ENCODE data around the gene HSD17B8.
A peak's percentile ranks its signal among the peaks of the same experiment; 100 is the strongest.

Gene HSD17B8

DNA sequence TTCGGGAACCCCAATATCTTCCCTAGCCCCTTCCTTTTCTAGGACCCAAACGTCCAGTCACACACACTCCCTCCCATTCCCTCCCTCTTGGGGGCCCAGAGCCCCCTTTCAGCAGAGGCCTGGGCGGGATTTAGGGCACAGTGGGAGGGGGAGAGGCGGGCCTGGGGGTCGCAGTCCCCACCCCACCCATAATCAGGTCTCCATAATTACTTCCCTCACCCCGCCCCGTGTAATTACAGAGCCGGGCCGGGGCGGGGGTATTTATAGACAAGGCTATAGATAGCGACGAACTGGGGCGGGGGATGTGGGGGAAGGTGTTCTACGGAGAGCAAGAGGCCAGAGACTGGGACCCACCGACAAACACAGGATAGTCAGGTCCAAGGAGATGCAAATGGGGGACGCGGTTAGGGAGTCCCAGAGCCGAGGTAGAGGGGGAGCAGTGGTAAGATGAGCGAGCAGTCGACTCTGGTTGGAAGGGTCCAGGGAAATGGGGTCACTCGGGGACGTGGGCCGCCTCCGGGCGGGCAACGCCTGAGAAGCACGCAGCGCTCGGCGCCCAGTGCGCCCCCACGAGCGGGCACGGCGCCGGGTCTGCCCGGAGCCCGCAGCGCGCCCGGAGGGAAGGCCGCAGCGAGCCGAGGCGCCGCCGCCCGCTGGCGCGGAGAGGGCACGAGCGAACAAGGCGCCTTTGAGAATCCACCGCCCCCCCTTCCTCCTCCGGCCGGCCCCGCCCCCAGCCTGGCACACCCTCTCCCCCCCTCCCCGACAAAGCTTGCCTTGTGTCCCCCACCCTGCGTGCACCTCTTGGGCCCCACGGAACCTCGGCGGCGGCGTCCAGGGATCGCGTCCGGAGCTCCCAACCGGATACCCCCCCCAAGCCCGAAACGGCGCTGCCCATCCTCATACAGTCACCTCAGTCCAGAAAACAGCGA is 11.5 kb upstream of the HSD17B8 start:
- Histone ChIP-seq H3K4me3 (ENCODE audit: insufficient read depth, low read depth, low read length, poor library complexity, severe bottlenecking) (peak overlapping the region; percentile 48), H3K9me3 (ENCODE audit: control insufficient read depth, low read length) (no peaks in the 10 kb centered on the region), H3K4me1 (ENCODE audit: control insufficient read depth, insufficient read depth, low read length, poor library complexity, severe bottlenecking) (peaks cover 14% of the 10 kb centered on the region), H3K36me3 (ENCODE audit: control insufficient read depth, insufficient read depth, low read length) (peaks cover 37% of the 10 kb centered on the region), H3K27me3 (replicated peaks; ENCODE audit: control insufficient read depth, insufficient read depth, low read length, poor library complexity, severe bottlenecking) (peaks cover 16% of the 10 kb centered on the region), H3K27ac (ENCODE audit: insufficient read depth, low read length, poor library complexity, severe bottlenecking) (peak overlapping the region; percentile 3)
- no peak for DNase-seq

DNA sequence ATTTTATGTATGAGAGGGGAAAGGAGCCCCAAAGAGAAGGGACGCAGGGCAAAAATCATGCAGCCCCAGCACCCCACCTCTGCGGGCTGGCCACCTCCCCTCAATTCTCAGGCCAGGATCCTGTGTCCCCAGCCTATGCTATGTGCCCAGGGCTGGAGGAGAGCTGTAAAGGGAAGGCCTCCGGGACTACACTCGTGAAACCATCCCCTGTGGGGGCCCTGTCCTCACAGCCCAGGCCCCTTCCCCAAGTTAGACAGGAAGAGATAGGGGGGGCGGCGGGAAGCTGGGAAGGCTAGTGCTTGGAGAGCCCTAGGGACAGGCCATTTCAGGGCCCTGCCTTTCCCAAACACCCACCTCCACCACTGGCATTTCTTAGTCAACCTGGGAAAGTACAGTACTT is 10.8 kb upstream of the HSD17B8 start:
- H3K4me3 ChIP-seq (ENCODE audit: insufficient read depth, low read depth, low read length, poor library complexity, severe bottlenecking), result no peak overlapping the region
- H3K27ac ChIP-seq (ENCODE audit: insufficient read depth, low read length, poor library complexity, severe bottlenecking), result no peak overlapping the region
- DNase-seq, result no peak
- H3K4me1 ChIP-seq (ENCODE audit: control insufficient read depth, insufficient read depth, low read length, poor library complexity, severe bottlenecking), result peaks cover 14% of the 10 kb centered on the region
- H3K27me3 ChIP-seq (replicated peaks; ENCODE audit: control insufficient read depth, insufficient read depth, low read length, poor library complexity, severe bottlenecking), result peaks cover 16% of the 10 kb centered on the region
- peaks cover 40% of the 10 kb centered on the region for H3K36me3 ChIP-seq (ENCODE audit: control insufficient read depth, insufficient read depth, low read length)
- H3K9me3 ChIP-seq (ENCODE audit: control insufficient read depth, low read length), result no peaks in the 10 kb centered on the region

DNA sequence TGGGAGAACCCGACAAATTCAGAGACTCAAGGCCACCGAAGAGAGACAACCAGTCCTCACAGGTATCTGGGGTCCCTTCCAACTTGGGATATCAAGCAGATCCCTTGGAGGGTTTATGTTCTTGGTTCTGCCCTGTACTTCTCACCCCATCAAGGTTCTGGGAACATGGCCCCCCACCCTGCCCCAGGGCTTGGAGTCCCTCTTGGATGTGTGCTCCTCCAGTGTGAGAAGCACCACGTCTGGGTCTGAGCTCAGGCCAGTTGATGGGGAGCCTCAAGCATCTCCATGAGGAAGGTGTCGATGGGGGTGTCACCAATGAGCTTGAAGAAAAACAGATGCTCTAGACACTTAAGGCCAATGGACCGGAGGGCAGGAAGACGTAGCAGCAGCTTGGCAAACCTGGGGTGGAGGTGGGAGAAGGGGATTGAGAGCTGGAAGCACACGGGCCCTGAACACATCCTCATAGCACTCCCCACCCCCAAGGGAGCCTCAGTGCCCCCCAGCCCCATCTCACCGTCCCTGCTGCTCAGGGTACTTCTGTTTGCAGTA is 9.9 kb upstream of the HSD17B8 start:
- peaks cover 18% of the 10 kb centered on the region for H3K4me1 ChIP-seq (ENCODE audit: control insufficient read depth, insufficient read depth, low read length, poor library complexity, severe bottlenecking)
- no peak overlapping the region for H3K4me3 ChIP-seq (ENCODE audit: insufficient read depth, low read depth, low read length, poor library complexity, severe bottlenecking)
- H3K9me3 ChIP-seq (ENCODE audit: control insufficient read depth, low read length), result no peaks in the 10 kb centered on the region
- H3K36me3 ChIP-seq (ENCODE audit: control insufficient read depth, insufficient read depth, low read length), result peaks cover 40% of the 10 kb centered on the region
- no peak overlapping the region for H3K27ac ChIP-seq (ENCODE audit: insufficient read depth, low read length, poor library complexity, severe bottlenecking)
- DNase-seq, result no peak
- peaks cover 13% of the 10 kb centered on the region for H3K27me3 ChIP-seq (replicated peaks; ENCODE audit: control insufficient read depth, insufficient read depth, low read length, poor library complexity, severe bottlenecking)

DNA sequence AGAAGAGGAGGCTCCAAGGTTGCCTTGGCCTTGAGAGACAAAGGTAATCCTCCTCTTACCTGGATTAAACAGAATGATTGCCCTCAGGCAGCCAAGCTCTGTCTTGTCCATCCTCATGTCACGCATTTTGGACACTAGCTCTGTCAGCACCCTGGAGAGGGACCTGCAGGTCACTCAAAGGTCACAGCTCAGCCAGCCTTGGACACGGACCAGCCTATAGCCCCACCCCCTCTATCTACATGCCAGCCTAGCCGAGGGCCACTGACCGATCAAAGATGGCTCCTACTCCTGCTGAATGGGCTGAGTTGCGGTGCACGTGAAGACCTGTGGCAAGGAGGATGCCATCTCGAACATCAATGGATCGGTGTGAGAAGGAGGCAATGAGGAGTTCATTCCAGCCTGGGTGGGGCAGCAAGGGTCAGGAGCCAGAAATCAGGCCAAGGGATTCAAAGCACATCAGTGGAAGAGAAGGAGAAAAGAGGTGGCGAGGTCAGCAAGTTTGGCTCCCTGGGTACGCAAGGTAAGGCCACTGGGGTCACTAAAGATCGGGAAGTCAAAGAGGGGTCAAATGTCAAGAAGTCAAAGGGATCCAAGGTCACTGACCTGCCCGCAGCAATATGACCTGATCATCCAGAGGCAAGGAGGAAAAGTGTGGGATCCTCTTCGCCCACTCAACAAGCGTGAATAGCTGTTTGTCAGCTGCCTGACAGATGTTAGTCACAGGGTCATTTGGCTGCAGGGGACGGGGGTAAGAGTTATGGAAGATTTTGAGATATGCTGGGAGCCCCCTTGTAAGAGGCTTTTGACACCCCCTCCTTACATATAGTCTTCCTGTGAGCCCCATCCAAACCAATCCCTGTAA is 8.9 kb upstream of the HSD17B8 start:
- no peak for DNase-seq
- Histone ChIP-seq H3K36me3 (ENCODE audit: control insufficient read depth, insufficient read depth, low read length) (peaks cover 40% of the 10 kb centered on the region), H3K4me3 (ENCODE audit: insufficient read depth, low read depth, low read length, poor library complexity, severe bottlenecking) (no peak overlapping the region), H3K9me3 (ENCODE audit: control insufficient read depth, low read length) (no peaks in the 10 kb centered on the region), H3K27me3 (replicated peaks; ENCODE audit: control insufficient read depth, insufficient read depth, low read length, poor library complexity, severe bottlenecking) (peaks cover 13% of the 10 kb centered on the region), H3K4me1 (ENCODE audit: control insufficient read depth, insufficient read depth, low read length, poor library complexity, severe bottlenecking) (peaks cover 23% of the 10 kb centered on the region), H3K27ac (ENCODE audit: insufficient read depth, low read length, poor library complexity, severe bottlenecking) (no peak overlapping the region)

DNA sequence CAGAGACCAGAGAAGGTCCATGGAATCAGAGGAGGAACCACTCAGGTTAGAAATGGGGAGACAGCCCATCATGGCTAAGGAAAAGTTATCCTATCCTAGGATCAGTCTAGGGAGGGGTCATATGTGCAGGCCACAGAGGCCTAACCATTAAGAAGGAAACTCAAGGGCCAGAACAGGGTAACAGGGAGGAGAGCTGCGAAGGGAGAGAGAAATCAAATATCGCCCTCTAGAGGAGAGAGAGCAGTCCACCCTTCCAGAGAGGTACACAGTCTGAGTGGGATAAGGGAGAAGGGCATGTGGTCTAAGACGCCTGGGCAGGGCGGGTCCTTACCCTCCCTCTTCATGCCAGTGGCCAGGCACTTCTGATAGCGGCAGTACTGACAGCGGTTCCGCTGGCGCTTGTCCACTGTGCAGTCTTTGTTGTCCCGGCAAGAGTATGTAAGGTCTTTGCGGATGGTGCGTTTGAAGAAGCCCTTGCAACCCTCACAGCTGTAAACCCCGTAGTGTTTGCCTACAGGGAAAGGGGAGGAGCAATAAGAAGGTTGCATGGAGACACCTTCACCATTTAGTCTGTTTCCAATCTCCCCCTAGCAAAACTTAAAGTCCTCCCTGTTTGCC is 6.9 kb upstream of the HSD17B8 start:
- DNase-seq, result no peak
- H3K4me3 ChIP-seq (ENCODE audit: insufficient read depth, low read depth, low read length, poor library complexity, severe bottlenecking), result no peak overlapping the region
- peak overlapping the region; percentile 12 for H3K27ac ChIP-seq (ENCODE audit: insufficient read depth, low read length, poor library complexity, severe bottlenecking)
- H3K27me3 ChIP-seq (replicated peaks; ENCODE audit: control insufficient read depth, insufficient read depth, low read length, poor library complexity, severe bottlenecking), result no peaks in the 10 kb centered on the region
- peaks cover 40% of the 10 kb centered on the region for H3K36me3 ChIP-seq (ENCODE audit: control insufficient read depth, insufficient read depth, low read length)
- H3K4me1 ChIP-seq (ENCODE audit: control insufficient read depth, insufficient read depth, low read length, poor library complexity, severe bottlenecking), result peaks cover 25% of the 10 kb centered on the region
- no peaks in the 10 kb centered on the region for H3K9me3 ChIP-seq (ENCODE audit: control insufficient read depth, low read length)

DNA sequence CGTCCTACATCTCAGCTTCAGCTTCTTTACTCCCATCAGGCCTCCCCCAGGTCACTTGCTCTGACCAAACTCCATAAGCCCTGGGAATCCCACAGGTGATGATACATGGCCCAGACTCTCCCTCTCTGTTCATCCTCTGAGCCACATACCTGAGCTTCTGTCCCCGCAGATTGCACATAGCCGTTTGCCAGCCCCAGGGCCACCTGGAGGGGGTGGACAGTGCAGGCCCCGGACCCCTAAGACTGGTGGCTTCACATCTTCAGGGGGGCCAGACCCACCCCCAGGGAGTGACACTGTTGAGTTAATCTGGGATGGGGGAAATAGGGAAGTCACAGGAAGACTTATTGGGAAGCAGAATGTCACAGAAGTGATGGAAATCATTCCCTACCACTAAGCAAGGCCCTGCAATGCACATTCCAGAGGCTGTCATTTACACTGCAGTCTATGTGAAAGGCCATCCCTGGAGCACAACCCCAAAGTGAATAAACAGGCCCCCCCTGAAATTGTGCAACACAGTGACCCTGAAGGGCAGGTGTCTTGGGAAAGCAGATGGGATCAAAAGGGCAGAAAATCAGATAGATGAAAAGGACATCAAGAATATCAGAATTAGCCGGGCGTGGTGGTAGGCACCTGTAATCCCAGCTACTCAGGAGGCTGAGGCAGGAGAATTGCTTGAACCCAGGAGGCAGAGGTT is 6.1 kb upstream of the HSD17B8 start:
- no peak overlapping the region for H3K27ac ChIP-seq (ENCODE audit: insufficient read depth, low read length, poor library complexity, severe bottlenecking)
- peaks cover 47% of the 10 kb centered on the region for H3K36me3 ChIP-seq (ENCODE audit: control insufficient read depth, insufficient read depth, low read length)
- H3K9me3 ChIP-seq (ENCODE audit: control insufficient read depth, low read length), result no peaks in the 10 kb centered on the region

DNA sequence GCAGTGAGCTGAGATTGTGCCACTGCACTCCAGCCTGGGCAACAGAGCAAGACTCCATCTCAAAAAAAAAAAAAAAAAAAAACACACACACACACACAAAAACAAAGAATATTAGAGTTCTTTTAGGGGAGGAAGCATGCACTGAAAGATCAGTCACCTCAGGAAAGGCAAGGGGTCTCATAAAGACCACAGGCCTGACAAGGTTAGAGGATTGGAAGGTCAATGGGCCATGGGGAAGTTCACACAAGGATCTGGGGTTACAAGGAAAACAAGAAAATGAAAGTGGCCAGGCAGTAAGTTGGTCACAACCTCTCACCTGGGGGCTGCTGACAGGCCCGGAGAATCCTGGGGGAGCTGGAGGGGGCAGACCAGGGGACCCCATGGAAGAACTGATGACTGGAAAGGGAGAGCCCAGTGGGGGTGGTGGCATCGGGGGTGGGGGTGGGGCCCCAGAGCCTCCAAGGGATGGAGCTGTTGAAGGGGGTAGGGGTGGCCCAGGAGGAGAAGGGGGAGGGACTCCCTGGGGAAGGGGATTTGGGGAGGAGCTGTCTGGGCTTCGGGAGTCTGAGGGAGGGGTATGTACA is 5.5 kb upstream of the HSD17B8 start:
- DNase-seq, result no peak
- H3K27ac ChIP-seq (ENCODE audit: insufficient read depth, low read length, poor library complexity, severe bottlenecking), result peak overlapping the region; percentile 97

More for the DNA sequence above, 6.1 kb upstream of the HSD17B8 start:
- Histone ChIP-seq H3K4me3 (ENCODE audit: insufficient read depth, low read depth, low read length, poor library complexity, severe bottlenecking) (no peak overlapping the region), H3K4me1 (ENCODE audit: control insufficient read depth, insufficient read depth, low read length, poor library complexity, severe bottlenecking) (peaks cover 19% of the 10 kb centered on the region), H3K27me3 (replicated peaks; ENCODE audit: control insufficient read depth, insufficient read depth, low read length, poor library complexity, severe bottlenecking) (no peaks in the 10 kb centered on the region)
- DNase-seq, result no peak

DNA sequence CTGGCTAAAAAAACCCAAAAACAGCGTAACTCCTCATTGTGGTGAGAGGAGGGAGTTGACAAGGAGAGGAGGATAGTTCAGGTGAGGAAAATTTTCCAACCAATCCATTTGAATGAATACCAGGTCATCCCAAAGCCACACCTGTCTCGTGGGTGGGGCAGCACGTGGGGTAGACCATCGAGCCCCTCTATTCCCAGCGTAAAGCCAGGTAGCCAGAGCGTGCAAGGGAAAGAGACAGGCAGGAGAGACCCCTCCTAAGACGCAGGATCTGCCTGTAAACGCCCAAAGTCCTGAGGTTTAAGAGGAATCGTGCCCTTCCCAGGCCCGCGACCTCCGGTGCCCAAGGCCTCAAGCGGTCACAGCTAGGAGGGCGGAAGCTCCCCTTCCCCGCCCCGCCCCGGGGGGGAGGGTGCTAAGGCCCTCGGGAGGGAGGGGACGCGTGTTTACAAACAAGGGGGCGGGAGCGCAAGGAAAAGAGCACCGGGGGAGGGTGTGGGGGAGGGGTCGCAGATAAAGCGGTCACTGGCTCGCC is 4.7 kb upstream of the HSD17B8 start:
- peaks cover 43% of the 10 kb centered on the region for H3K36me3 ChIP-seq (ENCODE audit: control insufficient read depth, insufficient read depth, low read length)
- H3K9me3 ChIP-seq (ENCODE audit: control insufficient read depth, low read length), result no peaks in the 10 kb centered on the region
- H3K4me1 ChIP-seq (ENCODE audit: control insufficient read depth, insufficient read depth, low read length, poor library complexity, severe bottlenecking), result peaks cover 24% of the 10 kb centered on the region
- H3K27me3 ChIP-seq (replicated peaks; ENCODE audit: control insufficient read depth, insufficient read depth, low read length, poor library complexity, severe bottlenecking), result no peaks in the 10 kb centered on the region
- DNase-seq, result no peak
- H3K4me3 ChIP-seq (ENCODE audit: insufficient read depth, low read depth, low read length, poor library complexity, severe bottlenecking), result peak overlapping the region; percentile 90
- peak overlapping the region; percentile 97 for H3K27ac ChIP-seq (ENCODE audit: insufficient read depth, low read length, poor library complexity, severe bottlenecking)

More for the DNA sequence above, 5.5 kb upstream of the HSD17B8 start:
- no peaks in the 10 kb centered on the region for H3K27me3 ChIP-seq (replicated peaks; ENCODE audit: control insufficient read depth, insufficient read depth, low read length, poor library complexity, severe bottlenecking)
- H3K36me3 ChIP-seq (ENCODE audit: control insufficient read depth, insufficient read depth, low read length), result peaks cover 51% of the 10 kb centered on the region
- no peak overlapping the region for H3K4me3 ChIP-seq (ENCODE audit: insufficient read depth, low read depth, low read length, poor library complexity, severe bottlenecking)
- no peaks in the 10 kb centered on the region for H3K9me3 ChIP-seq (ENCODE audit: control insufficient read depth, low read length)
- H3K4me1 ChIP-seq (ENCODE audit: control insufficient read depth, insufficient read depth, low read length, poor library complexity, severe bottlenecking), result peaks cover 18% of the 10 kb centered on the region

Measured in effector memory CD4-positive, alpha-beta T cell (primary cell).